Activated T-helper 1 cell treated with anti-CD3 and anti-CD28 coated beads, Interleukin-2, amount 50 U/mL, for 16 hours (primary cell): ENCODE results near the gene N4BP2.
A peak's percentile ranks its signal among the peaks of the same experiment; 100 is the strongest.
"Not testable (repeated sequence)": the region's sequence is repeated elsewhere in the genome, so short reads cannot be mapped to it uniquely, and the experiment has no call there.

ENCODE experiments used
- DNase-seq, 2 donors: peaks; one replicate each; pipeline ENCODE4 v3.0.0-alpha.2; 2020; ENCODE audit warnings: low read depth in 1 of 2, low spot score in 1 of 2

N4BP2 gene

DNA sequence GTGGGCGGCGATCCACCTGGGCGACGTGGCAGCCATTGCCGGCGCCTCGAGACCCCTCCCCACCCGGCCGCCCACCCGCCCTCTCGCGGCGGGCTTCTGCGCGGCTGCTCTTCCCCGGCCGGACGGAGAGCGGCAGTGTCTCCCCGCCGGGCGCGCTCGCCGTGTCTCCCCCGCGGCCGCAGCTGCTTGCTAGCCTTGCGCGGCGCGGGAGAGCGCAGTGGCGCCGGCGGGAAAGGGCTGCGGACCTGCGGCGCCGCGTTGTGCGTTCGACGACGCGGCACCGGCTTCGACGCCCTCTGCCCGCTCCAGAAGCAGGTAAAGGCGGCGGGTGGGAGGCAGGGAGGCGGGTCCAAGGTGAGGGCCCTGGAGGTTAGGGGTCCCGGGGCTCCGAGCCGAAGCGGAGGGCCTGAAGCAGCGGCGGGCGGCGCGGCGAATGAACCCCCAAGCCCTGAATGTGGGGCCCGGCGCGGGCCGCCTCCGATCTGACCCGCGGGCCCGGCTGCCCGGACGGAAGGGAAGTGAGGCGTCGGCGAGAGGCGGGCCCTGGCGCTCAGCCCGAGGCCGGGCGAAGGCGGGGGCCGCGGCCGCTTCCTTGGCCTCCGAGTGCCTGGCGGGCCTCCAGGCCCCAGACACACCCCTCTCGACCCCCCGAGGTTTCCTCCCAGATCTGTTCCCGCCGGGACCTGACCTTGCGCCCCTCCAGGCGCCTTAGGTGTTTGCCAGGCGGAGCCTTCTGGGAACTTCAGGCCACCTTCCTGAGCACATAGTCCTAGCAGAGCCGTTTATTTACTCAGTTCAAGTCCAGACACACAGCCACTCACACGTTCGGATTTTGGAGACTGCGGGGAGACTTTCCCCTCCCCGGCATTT lies at the start of gene N4BP2:
Gene N4BP2 (plus strand): TSS at position 135 of the 870 bp plus-strand sequence. CDS start 40,491 bp downstream, outside the sequence.
- peak; percentile 40 to 62 for DNase-seq

DNA sequence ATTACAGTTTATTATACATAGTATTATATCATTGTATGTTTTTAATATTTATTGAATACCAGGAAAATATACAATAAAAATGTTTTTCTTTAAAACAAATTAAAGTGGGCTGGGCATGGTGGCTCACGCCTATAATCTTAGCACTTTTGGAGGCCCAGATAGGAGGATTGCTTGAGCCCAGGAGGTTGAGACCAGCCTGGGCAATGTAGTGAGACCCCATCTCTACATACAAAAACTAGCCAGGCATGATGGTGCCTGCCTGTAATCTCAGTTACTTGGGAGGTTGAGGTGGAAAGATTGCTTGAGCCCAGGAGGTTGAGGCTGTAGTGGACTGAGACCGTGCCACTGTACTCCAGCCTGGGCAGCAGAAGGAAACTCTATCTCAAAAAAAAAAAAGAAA lies 40.6 kb upstream of the N4BP2 start:
- no peak for DNase-seq

DNA sequence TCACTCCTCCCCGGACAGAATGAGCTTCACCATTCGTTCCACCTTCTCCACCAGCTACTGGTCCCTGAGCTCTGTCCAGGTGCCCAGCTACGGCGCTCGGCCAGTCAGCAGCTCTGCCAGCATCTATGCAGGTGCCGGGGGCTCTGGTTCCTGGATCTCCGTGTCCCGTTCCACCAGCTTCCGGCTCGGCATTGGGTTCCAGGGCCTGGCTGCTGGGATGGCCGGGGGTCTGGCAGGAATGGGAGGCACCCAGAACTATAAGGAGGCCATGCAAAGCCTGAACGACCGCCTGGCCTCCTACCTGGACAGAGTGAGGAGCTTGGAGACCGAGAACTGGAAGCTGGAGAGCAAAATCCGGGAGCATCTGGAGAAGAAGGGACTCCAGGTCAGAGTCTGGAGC lies 36.4 kb upstream of the N4BP2 start:
- DNase-seq: no peak

DNA sequence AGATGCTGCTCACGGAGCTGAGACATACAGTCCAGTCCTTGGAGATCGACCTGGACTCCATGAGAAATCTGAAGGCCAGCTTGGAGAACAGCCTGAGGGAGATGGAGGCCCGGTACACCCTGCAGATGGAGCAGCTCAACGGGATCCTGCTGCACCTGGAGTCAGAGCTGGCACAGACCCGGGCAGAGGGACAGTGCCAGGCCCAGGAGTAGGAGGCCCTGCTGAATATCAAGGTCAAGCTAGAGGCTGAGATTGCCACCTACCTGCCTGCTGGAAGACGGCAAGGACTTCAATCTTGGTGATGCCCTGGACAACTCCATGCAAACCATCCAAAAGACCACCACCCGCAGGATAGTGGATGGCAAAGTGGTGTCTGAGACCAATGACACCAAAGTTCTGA lies 35.5 kb upstream of the N4BP2 start:
- DNase-seq: not testable (repeated sequence)

DNA sequence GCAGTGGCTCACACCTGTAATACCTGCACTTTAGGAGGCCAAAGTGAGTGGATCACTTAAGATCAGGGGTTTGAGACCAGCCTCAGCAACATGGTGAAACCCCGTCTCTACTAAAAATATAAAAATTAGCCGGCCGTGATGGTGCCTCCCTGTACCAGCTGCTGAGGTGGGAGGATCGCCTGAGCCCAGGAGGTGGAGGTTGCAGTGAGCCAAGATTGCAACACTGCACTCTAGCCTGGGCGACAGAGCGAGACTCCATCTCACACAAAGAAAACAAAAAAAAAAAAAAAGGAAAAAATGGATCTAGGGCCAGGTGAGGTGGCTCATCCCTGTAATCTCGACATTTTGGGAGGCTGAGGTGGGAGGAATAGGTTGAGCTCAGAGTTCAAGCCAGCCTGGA lies 32.6 kb upstream of the N4BP2 start:
- DNase-seq: not testable (repeated sequence)

DNA sequence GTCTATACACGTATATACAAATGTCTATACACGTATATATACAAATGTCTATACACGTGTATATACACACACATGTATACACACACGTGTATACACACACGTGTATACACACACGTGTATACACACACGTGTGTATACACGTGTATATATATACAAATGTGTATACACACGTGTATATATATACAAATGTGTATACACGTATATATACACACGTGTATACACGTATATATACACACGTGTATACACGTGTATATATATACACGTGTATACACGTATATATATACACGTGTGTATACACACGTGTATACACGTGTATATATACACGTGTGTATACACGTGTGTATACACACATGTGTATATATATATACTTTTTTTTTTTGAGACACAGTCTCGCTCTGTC lies 23.9 kb upstream of the N4BP2 start:
- DNase-seq: no peak

DNA sequence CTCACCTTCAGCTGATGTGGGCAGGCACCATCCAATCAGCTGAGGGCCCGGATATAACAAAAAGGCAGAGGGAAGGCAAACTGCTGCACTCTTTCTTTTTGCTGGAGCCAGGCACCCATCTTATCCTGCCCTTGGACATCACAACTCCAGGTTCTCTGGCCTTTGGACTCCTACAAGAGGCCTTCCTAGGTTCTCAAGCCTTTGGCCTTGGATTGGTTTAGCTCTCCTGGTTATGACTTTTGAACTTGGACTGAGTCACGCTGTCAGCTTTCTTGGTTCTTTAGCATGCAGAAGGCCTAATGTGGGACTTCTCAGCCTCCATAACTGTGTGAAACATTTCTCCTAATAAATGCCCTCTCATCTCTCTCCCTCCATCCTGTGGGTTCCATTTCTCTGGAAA lies 23.0 kb upstream of the N4BP2 start:
- no peak for DNase-seq

DNA sequence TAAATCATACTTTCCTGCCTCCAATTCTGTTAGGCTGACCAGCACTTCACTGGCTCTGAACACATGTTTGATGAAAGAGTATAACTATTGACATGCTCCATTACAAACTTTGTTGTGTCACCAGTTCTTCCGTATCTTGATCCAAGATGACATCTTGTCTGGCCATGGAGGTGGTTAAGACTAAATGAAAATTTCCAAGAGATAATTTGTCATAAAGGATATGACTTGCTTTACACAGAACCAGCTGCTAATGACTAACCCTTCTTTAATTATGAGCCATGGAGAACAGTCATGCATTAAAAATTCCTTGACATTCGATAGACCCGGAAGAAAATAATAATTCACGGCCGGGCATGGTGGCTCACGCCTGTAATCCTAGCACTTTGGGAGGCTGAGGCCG lies 17.7 kb upstream of the N4BP2 start:
- DNase-seq: no peak

DNA sequence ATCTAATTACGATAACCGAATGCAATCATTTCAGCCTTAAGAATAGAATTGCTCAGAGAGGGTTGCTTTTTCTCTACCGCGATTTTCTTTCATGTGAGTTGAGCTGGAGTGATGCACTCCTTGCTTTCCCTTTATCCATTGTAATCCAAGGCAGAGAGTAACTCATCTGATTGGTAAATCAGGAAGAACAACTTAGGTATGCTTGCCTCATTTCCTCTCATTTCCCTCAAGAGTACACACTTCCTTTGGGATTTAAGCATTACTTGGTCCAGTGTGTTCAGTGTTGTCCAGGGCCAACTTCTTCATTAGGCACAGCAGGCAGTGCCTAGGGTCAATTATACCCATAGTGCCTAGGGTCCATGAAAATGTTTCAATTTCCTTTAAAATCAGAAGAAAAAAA lies 15.7 kb upstream of the N4BP2 start:
- DNase-seq: no peak

DNA sequence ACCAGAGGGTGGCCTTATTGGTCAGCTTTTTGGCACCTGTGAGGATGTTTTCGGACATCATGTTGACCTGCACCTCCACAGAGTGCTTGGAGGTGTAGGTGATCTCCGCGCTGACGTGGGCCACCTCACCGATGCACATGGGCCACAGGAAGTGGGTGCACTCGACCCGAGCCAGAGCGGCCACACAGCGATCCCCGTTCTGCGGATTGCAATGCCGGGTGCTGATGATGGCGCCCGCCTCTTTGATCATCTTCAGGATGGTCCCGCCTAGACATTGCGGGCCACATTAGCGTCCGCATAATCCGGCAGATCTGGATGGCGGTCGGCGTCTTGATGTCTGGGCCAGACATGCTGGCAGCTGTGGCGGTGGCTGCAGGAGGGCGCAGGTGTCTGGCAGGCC lies 12.9 kb upstream of the N4BP2 start:
- DNase-seq: no peak

DNA sequence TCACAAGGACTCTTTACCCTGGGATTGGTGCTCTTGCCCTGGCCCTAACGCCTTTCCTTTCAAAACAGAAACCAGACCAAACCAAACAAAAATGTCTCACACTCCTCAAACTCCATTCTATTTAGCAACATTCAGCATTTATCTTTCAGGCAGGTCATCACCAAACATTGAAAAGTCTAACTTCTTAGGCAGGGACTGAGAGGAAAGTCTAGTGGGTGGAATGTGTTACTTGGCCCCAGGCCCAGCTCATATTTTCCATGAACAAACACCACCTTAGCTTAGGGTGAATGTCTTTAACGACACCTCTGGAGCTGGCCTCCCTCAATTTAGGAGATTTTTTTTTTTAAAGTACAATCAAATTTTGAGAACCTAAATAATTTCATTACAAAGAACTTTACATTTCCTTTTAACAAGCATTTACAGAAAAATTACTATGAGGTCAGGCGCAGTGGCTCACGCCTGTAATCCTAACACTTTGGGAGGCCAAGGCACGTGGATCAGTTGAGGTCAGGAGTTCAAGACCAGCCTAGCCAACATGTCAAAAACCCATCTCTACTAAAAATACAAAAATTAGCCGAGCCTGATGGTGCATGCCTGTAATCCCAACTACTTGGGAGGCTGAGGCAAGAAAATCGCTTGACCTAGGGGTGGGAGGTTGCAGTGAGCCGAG lies 10.2 kb upstream of the N4BP2 start:
- no peak for DNase-seq

DNA sequence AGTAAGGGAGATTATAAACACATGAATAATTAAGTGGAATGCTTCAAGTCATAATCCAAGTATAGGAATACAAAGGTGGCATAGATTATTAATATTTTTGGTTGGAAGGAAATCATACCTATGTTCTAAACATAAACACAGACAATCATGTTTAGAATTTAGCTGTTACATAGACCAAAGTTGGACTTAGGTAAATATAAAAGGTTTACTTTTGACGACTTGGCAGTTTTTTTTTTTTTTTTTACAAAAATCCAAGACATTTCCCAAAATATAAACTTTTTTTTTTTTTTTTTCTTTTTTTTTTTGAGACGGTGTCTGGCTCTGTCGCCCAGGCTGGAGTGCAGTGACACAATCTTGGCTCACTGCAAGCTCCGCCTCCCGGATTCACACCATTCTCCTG lies 3.5 kb upstream of the N4BP2 start:
- no peak for DNase-seq

DNA sequence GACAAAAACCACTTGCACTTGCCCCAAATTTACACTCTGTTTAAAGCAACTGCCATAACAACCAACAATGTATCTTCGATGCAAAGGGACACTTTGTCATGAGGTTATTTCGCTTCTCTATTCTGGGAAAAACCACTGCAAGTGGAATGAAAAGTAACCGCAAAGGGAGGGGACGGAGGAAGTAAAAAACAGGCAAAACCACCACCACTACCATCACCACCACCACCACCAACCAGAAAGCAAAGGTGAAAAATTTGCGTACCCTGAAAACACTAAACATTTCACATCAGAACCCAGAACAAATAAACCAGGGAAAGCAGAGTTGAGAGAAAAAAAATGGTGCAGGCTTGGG lies 1.2 kb upstream of the N4BP2 start:
- DNase-seq: peak in 1 of 2 donors; percentile 9

DNA sequence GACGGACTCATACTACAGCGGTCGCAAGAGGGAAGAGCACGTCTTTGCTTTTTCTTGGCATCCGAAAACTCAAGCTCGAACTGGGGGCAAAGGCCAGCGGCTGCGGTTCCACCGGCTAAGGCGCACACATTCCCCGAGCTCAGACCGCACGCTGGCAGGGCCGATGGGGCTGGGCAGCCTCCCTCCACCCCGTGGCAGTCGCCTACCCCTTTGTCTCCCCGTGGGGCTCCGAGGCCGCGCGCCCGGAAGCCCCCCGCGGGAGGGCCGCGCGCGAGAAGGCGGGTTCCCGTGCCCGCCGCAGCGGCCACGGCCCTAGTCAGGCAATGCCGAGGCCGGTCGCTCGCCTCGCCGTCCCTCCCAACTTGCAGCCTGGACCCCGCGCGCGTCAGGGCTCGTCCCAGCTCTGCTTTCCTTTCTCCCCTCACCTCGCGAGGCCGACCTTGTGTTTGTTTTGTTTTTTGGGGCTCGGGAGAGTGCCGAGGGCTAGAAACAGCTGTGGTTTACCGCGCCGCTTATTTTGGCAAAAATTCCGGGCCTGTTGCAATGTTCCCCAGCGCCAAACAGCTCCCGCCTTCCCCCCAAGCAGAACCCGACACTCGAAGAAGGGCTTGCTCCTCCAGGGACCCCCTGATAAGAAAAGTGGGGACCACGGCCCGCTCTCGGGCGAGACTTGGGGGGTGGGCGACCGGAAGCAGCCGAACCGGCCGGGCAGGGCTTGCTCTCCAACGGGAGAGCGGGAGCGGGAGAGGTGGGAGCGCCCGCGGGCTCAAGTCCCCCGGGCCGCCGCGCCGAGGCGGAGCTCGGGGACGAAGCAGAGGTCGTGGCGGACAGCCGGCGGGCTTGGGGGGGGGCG lies 561 bp upstream of the N4BP2 start:
- DNase-seq: peak; percentile 12 to 32

DNA sequence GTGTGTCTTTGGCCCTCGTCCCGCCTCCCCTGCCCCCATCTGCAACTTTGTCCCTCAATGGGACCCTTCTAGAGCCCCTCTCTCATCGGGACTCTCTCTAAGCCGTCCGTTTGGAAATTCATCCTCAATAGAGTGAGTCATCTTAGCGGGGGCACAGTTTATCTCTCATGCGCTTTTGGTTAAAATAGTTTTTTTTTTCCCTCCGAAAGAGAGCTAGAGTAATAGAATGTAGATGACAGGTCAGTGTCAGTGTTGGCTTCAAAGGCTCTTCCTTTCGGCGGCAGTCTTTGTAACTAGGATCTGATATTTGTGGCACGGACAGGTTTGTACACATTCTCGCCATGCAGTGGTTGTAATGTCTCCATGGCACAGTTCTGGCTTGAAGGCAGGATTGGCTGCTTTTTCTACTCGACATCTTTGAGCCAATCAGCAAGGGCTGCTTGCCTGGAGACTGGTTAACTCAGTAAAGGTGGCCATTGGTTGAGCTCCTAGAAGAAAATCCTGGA lies 989 bp downstream of the N4BP2 start:
- DNase-seq: peak; percentile 9 to 44

DNA sequence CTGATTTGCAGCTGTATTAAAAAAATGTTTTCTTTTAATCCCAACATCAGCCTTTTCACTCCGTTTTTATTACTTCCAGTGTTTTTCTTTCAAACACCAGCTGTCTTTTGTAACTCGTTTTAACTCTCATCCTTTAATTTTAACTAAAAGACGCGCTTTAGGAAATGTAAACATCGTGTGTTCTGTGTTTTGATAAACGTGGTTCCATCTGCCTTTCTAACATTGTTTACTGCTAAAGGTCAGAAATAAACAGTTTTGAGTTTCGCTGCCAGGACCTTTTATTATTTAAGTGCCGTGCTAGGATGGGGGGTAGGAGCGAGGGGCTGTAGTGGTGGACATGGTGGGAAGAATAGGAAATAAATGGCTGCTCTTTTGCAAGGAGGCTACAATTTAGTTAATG lies 1.5 kb downstream of the N4BP2 start:
- no peak for DNase-seq

DNA sequence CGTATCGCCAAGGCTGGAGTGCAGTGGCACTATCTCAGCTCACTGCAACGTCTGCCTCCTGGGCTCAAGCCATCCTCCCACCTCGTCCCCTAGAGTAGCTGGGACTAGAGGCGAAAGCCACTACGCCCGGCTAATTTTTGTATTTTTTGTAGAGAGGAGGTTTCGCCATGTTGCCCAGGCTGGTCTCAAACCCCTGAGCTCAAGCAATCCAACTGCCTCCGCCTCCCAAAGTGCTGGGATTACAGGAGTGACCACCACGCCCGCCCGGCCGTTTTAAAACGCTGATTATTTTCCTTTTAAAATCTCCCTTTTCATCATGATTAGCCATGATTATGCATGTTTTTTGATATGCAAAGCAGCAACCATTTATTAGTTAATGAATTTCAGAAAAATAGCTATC lies 2.2 kb downstream of the N4BP2 start:
- DNase-seq: no peak

DNA sequence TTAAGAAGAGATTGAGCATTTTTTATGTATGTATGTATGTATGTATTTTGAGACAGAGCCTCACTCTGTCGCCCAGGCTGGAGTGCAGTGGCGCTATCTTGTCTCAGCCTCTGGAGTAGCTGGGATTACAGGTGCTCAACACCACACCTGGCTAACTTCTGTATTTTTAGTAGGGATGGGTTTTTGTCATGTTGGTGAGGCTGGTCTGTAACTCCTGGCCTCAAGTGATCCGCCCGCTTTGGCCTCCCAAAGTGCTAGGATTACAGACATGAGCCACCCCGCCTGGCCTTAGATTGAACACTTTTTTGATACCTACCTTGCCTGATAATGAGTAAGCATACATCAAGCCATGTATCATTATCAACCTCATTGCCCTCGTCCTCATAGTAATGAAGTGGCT lies 2.7 kb downstream of the N4BP2 start:
- no peak for DNase-seq

DNA sequence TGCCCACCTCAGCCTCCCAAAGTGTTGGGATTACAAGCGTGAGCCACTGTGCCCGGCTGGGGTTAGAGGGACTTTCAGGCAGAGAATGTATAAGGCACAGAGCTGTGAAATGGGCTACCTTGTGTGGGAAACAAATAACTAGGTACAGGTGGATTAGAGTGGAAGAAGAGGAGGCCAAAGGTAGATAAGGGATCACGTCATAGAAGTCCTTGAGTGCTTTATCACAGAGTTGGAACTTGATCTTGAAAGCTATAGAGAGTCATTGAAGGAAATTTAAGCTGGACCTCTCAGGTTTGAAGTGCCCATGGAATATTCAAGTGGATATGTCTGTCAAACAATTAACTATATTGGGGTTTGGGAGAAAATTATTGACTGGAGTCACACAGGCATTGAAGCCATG lies 8.4 kb downstream of the N4BP2 start:
- DNase-seq: no peak

DNA sequence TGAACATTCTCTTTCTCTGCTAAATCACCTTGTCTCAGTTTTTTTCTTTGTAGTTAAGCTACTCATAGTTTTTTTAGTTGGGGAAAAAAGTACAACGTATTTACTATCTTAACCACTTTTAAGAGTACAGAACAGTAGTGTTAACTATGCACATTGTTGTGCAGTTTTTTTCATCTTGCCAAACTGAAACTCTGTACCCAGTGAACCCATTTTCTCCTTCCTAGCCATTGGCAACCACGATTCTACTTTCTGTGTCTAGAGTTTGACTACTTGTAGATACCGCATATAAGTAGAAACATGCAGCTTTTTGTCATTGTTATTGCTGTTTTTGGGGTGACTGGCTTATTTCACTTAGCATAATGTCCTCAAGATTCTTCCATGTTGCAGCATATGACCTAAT lies 10.0 kb downstream of the N4BP2 start:
- no peak for DNase-seq

DNA sequence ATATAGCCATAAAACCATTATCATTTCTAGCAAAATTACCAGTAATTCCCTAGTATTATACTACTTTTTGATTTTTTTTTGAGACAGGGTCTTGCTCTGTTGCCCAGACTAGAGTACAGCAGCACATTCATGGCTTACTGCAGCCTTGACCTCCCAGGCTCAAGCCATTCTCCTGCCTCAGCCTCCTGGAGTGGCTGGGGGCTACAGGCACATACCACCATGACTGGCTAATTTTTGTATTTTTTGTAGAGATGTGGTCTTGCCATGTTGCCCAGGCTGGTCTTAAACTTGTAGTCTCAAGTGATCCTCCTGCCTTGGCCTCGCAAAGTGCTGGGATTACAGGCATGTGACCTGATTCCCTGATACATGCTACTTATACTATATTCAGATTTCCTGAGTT lies 13.7 kb downstream of the N4BP2 start:
- no peak for DNase-seq

DNA sequence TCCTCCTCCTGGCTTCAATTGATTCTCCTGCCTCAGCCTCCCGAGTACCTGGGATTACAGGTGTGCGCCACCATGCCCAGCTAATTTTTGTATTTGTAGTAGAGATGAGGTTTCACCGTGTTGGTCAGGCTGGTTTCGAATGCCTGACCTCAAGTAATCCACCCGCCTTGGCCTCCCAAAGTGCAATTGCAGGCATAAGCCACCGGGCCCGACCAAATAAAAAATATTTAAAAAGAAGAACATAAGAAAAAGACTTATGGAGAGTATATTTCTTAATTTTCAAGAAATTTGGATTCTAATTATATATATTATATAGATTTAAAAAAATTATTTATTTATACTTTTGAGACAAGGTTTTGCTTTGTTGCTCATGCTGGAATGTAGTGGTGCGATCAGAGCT lies 29.8 kb downstream of the N4BP2 start:
- DNase-seq: no peak
